PFSK-1 (cell line): Measurements from ENCODE around the gene NMBR.

Experiments used
- REST ChIP-seq, 2 experiments: IDR thresholded peaks; 2 replicates each; pipeline versions ENCODE4 v1.6.1 to v1.8.0; 2011 to 2012; ENCODE audit warnings: low read depth in 2 of 2, low read length in 2 of 2, control low read depth in 1 of 2, inconsistent platforms in 1 of 2, mild to moderate bottlenecking in 1 of 2, moderate library complexity in 1 of 2; ENCODE audit not compliant: insufficient read depth in 1 of 2
- TAF1 ChIP-seq: IDR thresholded peaks from 2 replicates; pipeline ENCODE4 v1.6.1; 2012; ENCODE audit warnings: low read length, control low read depth, borderline replicate concordance; ENCODE audit not compliant: insufficient read depth

- TF ChIP-seq REST (IDR thresholded peaks at IDR 0.05; ENCODE audit: insufficient read depth in 1 of 2, low read depth in 2 of 2, low read length in 2 of 2) (no peak), TAF1 (no peak)
These were observed 49.1 kb upstream of the NMBR start for GRCh38 chr6:142195862-142196541.
